Caco-2 (cell line): ENCODE measurements around the gene LDAF1. TPM values are rescaled to one million over a fixed set of nuclear protein-coding genes. Genes with fewer than 3 reads are reported as not detected.

Experiments used
- BruUV-seq: library from RNA; stranded (reverse); fragments of 400-500 nt; replicated peaks from 2 replicates; lab custom pipeline; 2021; lab: Mats Ljungman, UMichigan
- CTCF ChIA-PET: fragments of 300-600 bp; sonication (Branson Sonifier 250); formaldehyde crosslinking; loops from one replicate; lab custom pipeline; 2022; ENCODE audit warnings: antibody characterized with exemption; lab: Charles Lee
- POLR2A ChIA-PET: fragments of 300-600 bp; sonication (Branson Sonifier 250); formaldehyde crosslinking; loops from one replicate; lab custom pipeline; 2022; ENCODE audit warnings: antibody characterized with exemption; lab: Charles Lee
- DNase-seq, 2 experiments: peaks; one replicate each; pipeline versions ENCODE4 v3.0.0 to v3.0.0-alpha.2; 2020 to 2022
- H3K27me3 ChIP-seq: replicated peaks from 2 replicates; pipeline ENCODE4 v1.6.0; 2011; ENCODE audit warnings: low read length; ENCODE audit not compliant: control insufficient read depth, insufficient read depth
- H3K36me3 ChIP-seq: 2 replicates; pipeline ENCODE4 v1.5.1; 2011; ENCODE audit warnings: low read length; ENCODE audit not compliant: control insufficient read depth, insufficient read depth
- H3K4me1 ChIP-seq: fragments of 250-450 bp; sonication (Bioruptor Pico); 2 replicates; pipeline ENCODE4 v1.5.1; 2020; ENCODE audit warnings: mild to moderate bottlenecking
- H3K4me3 ChIP-seq: 2 replicates; pipeline ENCODE4 v1.5.1; 2011; ENCODE audit warnings: low read depth, mild to moderate bottlenecking, control low read depth, low read length
- H3K9me3 ChIP-seq: fragments of 250-450 bp; sonication (Bioruptor Pico); 2 replicates; pipeline ENCODE4 v1.5.1; 2020; ENCODE audit warnings: mild to moderate bottlenecking, moderate library complexity
- H3K27ac Mint-ChIP-seq: one replicate; pipeline ENCODE4 v1.8.0; 2022; ENCODE audit warnings: mixed read lengths; ENCODE audit not compliant: unreplicated experiment
- H3K27me3 Mint-ChIP-seq: one replicate; pipeline ENCODE4 v1.8.0; 2022; ENCODE audit warnings: mixed read lengths; ENCODE audit not compliant: insufficient read depth, unreplicated experiment
- H3K36me3 Mint-ChIP-seq: one replicate; pipeline ENCODE4 v1.8.0; 2022; ENCODE audit warnings: mild to moderate bottlenecking, mixed read lengths; ENCODE audit not compliant: insufficient read depth, unreplicated experiment
- H3K4me1 Mint-ChIP-seq: one replicate; pipeline ENCODE4 v1.8.0; 2022; ENCODE audit warnings: low read depth, mixed read lengths; ENCODE audit not compliant: unreplicated experiment
- H3K4me3 Mint-ChIP-seq: one replicate; pipeline ENCODE4 v1.8.0; 2022; ENCODE audit warnings: mild to moderate bottlenecking, moderate library complexity, mixed read lengths; ENCODE audit not compliant: unreplicated experiment
- H3K9me3 Mint-ChIP-seq: one replicate; pipeline ENCODE4 v1.8.0; 2022; ENCODE audit warnings: mixed read lengths; ENCODE audit not compliant: unreplicated experiment
- CTCF ChIP-seq, 2 experiments: fragments of 200-600 bp in 1 of 2; IDR thresholded peaks; 1 replicate in 1 of 2; 2 replicates in 1 of 2; pipeline versions ENCODE4 v1.5.1 to v1.8.0; 2011 to 2022; ENCODE audit warnings: antibody characterized with exemption in 1 of 2, control low read depth in 1 of 2, inconsistent platforms in 1 of 2, low read depth in 1 of 2, low read length in 1 of 2, mild to moderate bottlenecking in 1 of 2, moderate library complexity in 1 of 2; ENCODE audit not compliant: insufficient read depth in 1 of 2, severe bottlenecking in 1 of 2, unreplicated experiment in 1 of 2
- intact Hi-C: fragments of 100-400 bp; cut with micrococcal nuclease; formaldehyde crosslinking; loops from one replicate; pipeline ENCODE4 v1.10.0; 2022; ENCODE audit not compliant: unreplicated experiment
- total RNA-seq: library from RNA; stranded (reverse); gene quantifications from 2 replicates; pipeline ENCODE4 v1.2.3, GENCODE V29; 2022

LDAF1 gene
- total RNA-seq, 1 experiment from 2014 or later: 16.7 TPM

- Mint-ChIP-seq H3K27ac (no peak overlapping the region), H3K4me3 (no peak overlapping the region), H3K36me3 (no peaks in the 10 kb centered on the region), H3K4me1 (peaks cover 13% of the 10 kb centered on the region), H3K9me3 (no peaks in the 10 kb centered on the region), H3K27me3 (no peaks in the 10 kb centered on the region)
- Histone ChIP-seq H3K36me3 (no peaks in the 10 kb centered on the region), H3K9me3 (no peaks in the 10 kb centered on the region), H3K27me3 (no peaks in the 10 kb centered on the region), H3K4me3 (no peak overlapping the region), H3K4me1 (peaks cover 21% of the 10 kb centered on the region)
- DNase-seq: no peak
- TF ChIP-seq CTCF (IDR thresholded peaks at IDR 0.05; ENCODE audit: insufficient read depth in 1 of 2, low read depth in 1 of 2, low read length in 1 of 2, severe bottlenecking in 1 of 2, unreplicated experiment in 1 of 2): no peak
- BruUV-seq: no TSS peak
- CTCF ChIA-PET: interaction anchor here (0.6 kb wide), 1 partner anchor 16 kb away, joined by 4 read pairs; no protein-coding TSS in a partner anchor
- POLR2A ChIA-PET: no interaction called here
- intact Hi-C loops: no loop called here
Observed at GRCh38 chr16:21226749-21227148, 68.3 kb downstream of the LDAF1 start.

GRCh38 chr16:21227866-21228265 is 69.4 kb downstream of the LDAF1 start:
- H3K27ac Mint-ChIP-seq: no peak overlapping the region
- no peaks in the 10 kb centered on the region for H3K9me3 Mint-ChIP-seq
- CTCF ChIA-PET: interaction anchor here (1.0 kb wide), 1 partner anchor 39 kb away, joined by 4 read pairs; no protein-coding TSS in a partner anchor
- H3K27me3 Mint-ChIP-seq: no peaks in the 10 kb centered on the region
- Histone ChIP-seq H3K4me3 (no peak overlapping the region), H3K36me3 (no peaks in the 10 kb centered on the region), H3K27me3 (no peaks in the 10 kb centered on the region), H3K9me3 (no peaks in the 10 kb centered on the region), H3K4me1 (peaks cover 17% of the 10 kb centered on the region)
- H3K4me3 Mint-ChIP-seq: no peak overlapping the region
- BruUV-seq: no TSS peak
- peaks cover 4% of the 10 kb centered on the region for H3K4me1 Mint-ChIP-seq
- intact Hi-C loops: no loop called here
- DNase-seq: no peak
- POLR2A ChIA-PET: no interaction called here
- H3K36me3 Mint-ChIP-seq: no peaks in the 10 kb centered on the region
- TF ChIP-seq CTCF (IDR thresholded peaks at IDR 0.05; ENCODE audit: insufficient read depth in 1 of 2, low read depth in 1 of 2, low read length in 1 of 2, severe bottlenecking in 1 of 2, unreplicated experiment in 1 of 2): no peak

- H3K36me3 ChIP-seq: no peaks in the 10 kb centered on the region
- Mint-ChIP-seq H3K27ac (no peak overlapping the region), H3K4me1 (no peaks in the 10 kb centered on the region), H3K36me3 (no peaks in the 10 kb centered on the region), H3K27me3 (no peaks in the 10 kb centered on the region), H3K9me3 (no peaks in the 10 kb centered on the region), H3K4me3 (no peak overlapping the region)
- BruUV-seq: no TSS peak
- H3K27me3 ChIP-seq: no peaks in the 10 kb centered on the region
- ChIA-PET CTCF (interaction anchor here (1.0 kb wide), 1 partner anchor 39 kb away, joined by 4 read pairs; no protein-coding TSS in a partner anchor), POLR2A (no interaction called here)
- intact Hi-C loops: no loop called here
- TF ChIP-seq CTCF (IDR thresholded peaks at IDR 0.05; ENCODE audit: insufficient read depth in 1 of 2, low read depth in 1 of 2, low read length in 1 of 2, severe bottlenecking in 1 of 2, unreplicated experiment in 1 of 2): no peak
- no peaks in the 10 kb centered on the region for H3K9me3 ChIP-seq
- H3K4me3 ChIP-seq: no peak overlapping the region
- no peak for DNase-seq
- peaks cover 17% of the 10 kb centered on the region for H3K4me1 ChIP-seq
Observed at GRCh38 chr16:21228361-21228872, 69.9 kb downstream of the LDAF1 start.

Other genes starting within 250 kb of the LDAF1 start
- 4.3 and 4.4 TPM in 2 replicates for gene DNAH3, start 7.8 kb upstream of the LDAF1 start, total RNA-seq
- not detected in 2 replicates for gene ZP2, start 52.9 kb downstream of the LDAF1 start, total RNA-seq
- gene ANKS4B, start 75.0 kb downstream of the LDAF1 start, total RNA-seq: 3.5 and 4.8 TPM in 2 replicates
- 0.39 TPM in 1 of 2 replicates, not detected in the other for gene CRYM, start 119.6 kb downstream of the LDAF1 start, total RNA-seq